Endodermal cell (in vitro differentiated cells): ENCODE data around the gene AACS. TPM values are rescaled to one million over a fixed set of nuclear protein-coding genes. Genes with fewer than 3 reads are reported as not detected.
"Not testable (repeated sequence)": the region's sequence is repeated elsewhere in the genome, so short reads cannot be mapped to it uniquely, and the experiment has no call there.

Experiments
- DNase-seq: peaks from one replicate; pipeline ENCODE4 v3.0.0-alpha.2; 2017
- H3K27ac ChIP-seq: 2 replicates; pipeline ENCODE4 v1.5.1; 2013; ENCODE audit warnings: mild to moderate bottlenecking, low read depth, low read length, moderate library complexity
- H3K27me3 ChIP-seq: 2 replicates; pipeline ENCODE4 v1.6.1; 2013; ENCODE audit warnings: mild to moderate bottlenecking, low read length, moderate library complexity; ENCODE audit not compliant: insufficient read depth, control insufficient read depth, poor library complexity, severe bottlenecking
- H3K36me3 ChIP-seq: 2 replicates; pipeline ENCODE4 v1.7.0; 2013; ENCODE audit warnings: mild to moderate bottlenecking, low read length, moderate library complexity; ENCODE audit not compliant: control insufficient read depth, insufficient read depth
- H3K4me1 ChIP-seq: one replicate; pipeline ENCODE4 v1.7.0; 2013; ENCODE audit warnings: low read length; ENCODE audit not compliant: control insufficient read depth, insufficient read depth
- H3K4me3 ChIP-seq: 2 replicates; pipeline ENCODE4 v1.5.1; 2013; ENCODE audit warnings: mild to moderate bottlenecking, low read length, moderate library complexity
- H3K9ac ChIP-seq: 2 replicates; pipeline ENCODE4 v1.6.1; 2013; ENCODE audit warnings: mild to moderate bottlenecking, low read length, moderate library complexity; ENCODE audit not compliant: poor library complexity, severe bottlenecking; ENCODE audit errors: extremely low read depth
- H3K9me3 ChIP-seq: 2 replicates; pipeline ENCODE4 v1.6.1; 2013; ENCODE audit warnings: mild to moderate bottlenecking, low read length, moderate library complexity; ENCODE audit not compliant: control insufficient read depth
- H3K27ac Mint-ChIP-seq: 2 replicates; pipeline ENCODE4 v1.8.0; 2020; ENCODE audit warnings: mixed read lengths
- H3K27me3 Mint-ChIP-seq: 2 replicates; pipeline ENCODE4 v1.8.0; 2021; ENCODE audit warnings: mild to moderate bottlenecking, mixed read lengths; ENCODE audit not compliant: insufficient read depth
- H3K36me3 Mint-ChIP-seq: 2 replicates; pipeline ENCODE4 v1.8.0; 2020; ENCODE audit warnings: low read depth, mixed read lengths
- H3K4me1 Mint-ChIP-seq: 2 replicates; pipeline ENCODE4 v1.8.0; 2020; ENCODE audit warnings: mixed read lengths
- H3K4me3 Mint-ChIP-seq: 2 replicates; pipeline ENCODE4 v1.8.0; 2020; ENCODE audit warnings: mild to moderate bottlenecking, moderate library complexity, mixed read lengths
- H3K9me3 Mint-ChIP-seq: 2 replicates; pipeline ENCODE4 v1.8.0; 2020; ENCODE audit warnings: mild to moderate bottlenecking, mixed read lengths
- WGBS, 2 experiments: methylation state at CpG; one replicate each; pipeline versions ENCODE4 v1.1.5 to v1.1.7; 2013; ENCODE audit warnings: missing lambda C conversion rate in 2 of 2, mixed read lengths in 1 of 2; ENCODE audit not compliant: insufficient coverage in 1 of 2, insufficient read length in 1 of 2; 5-methylcytosine and 5-hydroxymethylcytosine counted together
- total RNA-seq, 2 donors: library from RNA; stranded (reverse); fragmentation: NEBNext Ultra II Directional in 1 of 2; extraction: Animal tissue kit (Norgen Biotek cat#: 25700) in 1 of 2; gene quantifications; 2 replicates in 1 of 2; 3 replicates in 1 of 2; pipeline ENCODE4 v1.2.1, GENCODE V29; 2021
- TF ChIP-seq, protein P1 (sequence below): fragments of 200-600 bp; sonication (generic); conservative IDR thresholded peaks from 2 replicates; pipeline ENCODE4 v1.5.0; 2021; ENCODE audit warnings: antibody characterized with exemption, mild to moderate bottlenecking

Gene AACS
- total RNA-seq, 2 donors from 2014 or later: 55.4 to 71.9 TPM

DNA sequence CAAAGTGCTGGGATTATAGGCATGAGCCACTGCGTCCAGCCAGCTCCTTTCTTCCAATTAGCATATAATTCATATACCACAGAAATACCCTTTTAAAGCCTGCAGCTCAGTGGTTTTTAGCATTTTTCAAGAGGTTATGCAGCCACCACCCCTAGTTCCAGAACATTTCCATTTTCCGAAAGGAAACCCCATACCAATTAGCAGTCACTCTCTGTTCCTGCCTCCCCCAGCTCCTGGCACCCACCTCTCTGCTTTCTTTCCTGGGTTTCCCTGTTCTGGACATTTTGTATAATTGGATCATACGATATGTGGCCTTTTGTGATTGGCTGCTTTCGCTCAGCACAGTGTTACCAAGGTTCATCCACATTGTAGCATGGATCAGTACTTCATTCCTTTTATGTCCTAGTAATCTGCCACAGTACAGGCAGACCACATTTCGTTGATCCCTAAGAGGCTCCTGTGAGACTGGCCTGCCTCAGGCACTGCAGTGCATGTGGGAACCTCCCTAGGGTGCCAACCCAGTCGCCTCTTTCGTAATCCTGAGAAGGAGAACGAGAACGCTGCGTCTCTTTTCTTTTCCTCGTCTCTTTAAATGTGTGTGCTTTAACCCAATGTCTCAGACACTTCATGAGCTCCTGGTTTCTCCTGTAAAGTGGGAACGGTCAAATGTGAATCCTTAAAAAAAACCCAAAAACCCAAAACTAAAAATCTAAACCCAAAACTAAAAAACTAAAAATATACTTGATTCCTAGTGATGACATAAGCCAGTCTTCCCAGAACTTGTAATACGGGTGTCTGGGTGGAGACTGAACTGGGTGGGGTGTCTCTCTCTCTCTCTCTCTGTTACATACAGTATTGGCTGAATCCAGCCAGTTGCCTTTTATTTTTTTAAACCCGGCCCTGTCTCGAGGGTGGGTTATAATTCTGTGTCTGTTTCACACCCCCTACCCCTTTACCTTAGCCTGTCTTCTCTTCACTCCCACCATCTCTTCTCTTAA is 14.7 kb downstream of the AACS start:
- no peaks in the 10 kb centered on the region for H3K9me3 Mint-ChIP-seq
- no peak overlapping the region for H3K9ac ChIP-seq
- no peak overlapping the region for H3K4me3 ChIP-seq
- no peaks in the 10 kb centered on the region for H3K4me1 Mint-ChIP-seq
- H3K4me3 Mint-ChIP-seq: no peak overlapping the region
- WGBS, 2 experiments: 92 to 95% methylated on average over 13 to 15 of the region's 15 CpGs
- no peaks in the 10 kb centered on the region for H3K9me3 ChIP-seq
- TF ChIP-seq, protein P1, sequence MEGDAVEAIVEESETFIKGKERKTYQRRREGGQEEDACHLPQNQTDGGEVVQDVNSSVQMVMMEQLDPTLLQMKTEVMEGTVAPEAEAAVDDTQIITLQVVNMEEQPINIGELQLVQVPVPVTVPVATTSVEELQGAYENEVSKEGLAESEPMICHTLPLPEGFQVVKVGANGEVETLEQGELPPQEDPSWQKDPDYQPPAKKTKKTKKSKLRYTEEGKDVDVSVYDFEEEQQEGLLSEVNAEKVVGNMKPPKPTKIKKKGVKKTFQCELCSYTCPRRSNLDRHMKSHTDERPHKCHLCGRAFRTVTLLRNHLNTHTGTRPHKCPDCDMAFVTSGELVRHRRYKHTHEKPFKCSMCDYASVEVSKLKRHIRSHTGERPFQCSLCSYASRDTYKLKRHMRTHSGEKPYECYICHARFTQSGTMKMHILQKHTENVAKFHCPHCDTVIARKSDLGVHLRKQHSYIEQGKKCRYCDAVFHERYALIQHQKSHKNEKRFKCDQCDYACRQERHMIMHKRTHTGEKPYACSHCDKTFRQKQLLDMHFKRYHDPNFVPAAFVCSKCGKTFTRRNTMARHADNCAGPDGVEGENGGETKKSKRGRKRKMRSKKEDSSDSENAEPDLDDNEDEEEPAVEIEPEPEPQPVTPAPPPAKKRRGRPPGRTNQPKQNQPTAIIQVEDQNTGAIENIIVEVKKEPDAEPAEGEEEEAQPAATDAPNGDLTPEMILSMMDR: no peak
- DNase-seq: no peak
- H3K36me3 Mint-ChIP-seq: peaks cover 81% of the 10 kb centered on the region
- peaks cover 75% of the 10 kb centered on the region for H3K36me3 ChIP-seq
- H3K27me3 ChIP-seq: no peaks in the 10 kb centered on the region
- no peak overlapping the region for H3K27ac ChIP-seq
- H3K27me3 Mint-ChIP-seq: no peaks in the 10 kb centered on the region
- H3K4me1 ChIP-seq: no peaks in the 10 kb centered on the region
- no peak overlapping the region for H3K27ac Mint-ChIP-seq

DNA sequence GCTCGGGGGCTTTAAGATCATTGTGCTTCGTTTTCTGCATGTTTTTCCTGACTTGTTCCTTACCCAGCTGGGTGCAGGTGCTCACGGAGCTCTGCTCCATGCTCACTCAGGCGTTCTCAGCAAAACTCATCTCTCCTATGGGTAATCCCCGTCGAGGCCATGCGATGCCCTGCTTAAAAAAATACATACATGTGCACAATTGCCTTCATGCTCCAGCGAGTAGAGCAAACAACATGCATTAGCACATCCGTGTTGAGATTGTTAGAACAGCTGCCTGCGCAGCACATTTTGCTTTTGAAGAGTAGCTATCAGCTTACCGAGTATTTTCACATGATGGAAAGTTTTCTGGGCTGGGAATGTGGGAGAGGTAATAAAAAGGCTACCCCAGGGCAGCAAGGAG is 16.2 kb downstream of the AACS start:
- peaks cover 82% of the 10 kb centered on the region for H3K36me3 ChIP-seq
- H3K9me3 ChIP-seq: no peaks in the 10 kb centered on the region
- H3K4me1 Mint-ChIP-seq: no peaks in the 10 kb centered on the region
- H3K27ac ChIP-seq: no peak overlapping the region
- H3K4me3 ChIP-seq: no peak overlapping the region
- H3K27ac Mint-ChIP-seq: no peak overlapping the region
- TF ChIP-seq, protein P1: no peak
- DNase-seq: no peak
- no peak overlapping the region for H3K9ac ChIP-seq
- WGBS, 2 experiments: 93 to 94% methylated on average over 11 of the region's 11 CpGs
- peaks cover 84% of the 10 kb centered on the region for H3K36me3 Mint-ChIP-seq
- H3K27me3 ChIP-seq: no peaks in the 10 kb centered on the region
- no peaks in the 10 kb centered on the region for H3K4me1 ChIP-seq
- H3K27me3 Mint-ChIP-seq: no peaks in the 10 kb centered on the region
- H3K4me3 Mint-ChIP-seq: no peak overlapping the region
- no peaks in the 10 kb centered on the region for H3K9me3 Mint-ChIP-seq

DNA sequence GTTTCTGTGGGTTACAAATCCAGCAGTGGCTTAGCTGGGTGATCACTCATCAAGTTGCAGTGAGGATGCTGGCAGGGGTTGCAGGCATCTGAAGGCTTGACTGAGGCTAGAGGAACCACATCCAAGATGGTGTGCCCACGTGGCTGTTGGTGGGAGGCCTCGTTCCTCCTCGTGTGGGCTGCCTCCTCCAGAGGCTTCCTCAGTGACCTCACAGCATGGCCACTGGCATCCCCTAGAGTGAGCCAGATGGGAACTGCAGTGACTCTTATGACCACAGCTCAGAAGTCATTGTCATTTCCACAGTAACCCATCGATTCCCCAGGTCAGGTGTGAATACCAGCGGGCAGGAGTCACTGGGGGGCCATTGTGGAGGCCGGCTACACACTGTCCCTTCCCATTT is 17.8 kb downstream of the AACS start:
- Histone ChIP-seq H3K4me3 (no peak overlapping the region), H3K9ac (no peak overlapping the region), H3K36me3 (peaks cover 76% of the 10 kb centered on the region), H3K4me1 (no peaks in the 10 kb centered on the region), H3K27me3 (no peaks in the 10 kb centered on the region), H3K27ac (no peak overlapping the region), H3K9me3 (no peaks in the 10 kb centered on the region)
- Mint-ChIP-seq H3K27me3 (no peaks in the 10 kb centered on the region), H3K27ac (no peak overlapping the region), H3K4me1 (no peaks in the 10 kb centered on the region), H3K9me3 (no peaks in the 10 kb centered on the region), H3K36me3 (peaks cover 86% of the 10 kb centered on the region), H3K4me3 (no peak overlapping the region)
- 81 to 85% methylated on average over 6 of the region's 6 CpGs for WGBS, 2 experiments
- TF ChIP-seq, protein P1: no peak
- DNase-seq: no peak

DNA sequence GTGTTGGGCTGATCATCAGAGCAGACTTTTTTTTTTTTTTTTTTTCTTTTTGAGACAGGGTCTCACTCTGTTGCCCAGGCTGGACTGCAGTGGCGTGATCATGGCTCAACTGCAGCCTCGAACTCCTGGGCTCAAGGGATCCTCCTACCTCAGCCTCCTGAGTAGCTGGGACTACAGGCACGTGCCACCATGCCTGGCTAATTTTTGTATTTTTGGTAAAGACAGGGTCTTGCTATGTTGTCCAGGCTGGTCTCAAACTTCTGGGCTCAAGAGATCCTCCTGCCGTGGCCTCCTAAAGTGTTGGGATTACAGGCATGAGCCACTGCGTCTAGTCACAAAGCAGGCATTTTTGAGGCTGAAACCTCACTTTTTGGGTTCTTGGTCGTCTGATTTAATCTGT is 23.0 kb downstream of the AACS start:
- peaks cover 81% of the 10 kb centered on the region for H3K36me3 ChIP-seq
- H3K4me1 Mint-ChIP-seq, H3K4me3 ChIP-seq, DNase-seq, H3K4me3 Mint-ChIP-seq, H3K27ac Mint-ChIP-seq, H3K27me3 ChIP-seq, H3K4me1 ChIP-seq, H3K9me3 ChIP-seq, H3K27me3 Mint-ChIP-seq, H3K27ac ChIP-seq, H3K9ac ChIP-seq, H3K9me3 Mint-ChIP-seq: not testable (repeated sequence)
- H3K36me3 Mint-ChIP-seq: peaks cover 45% of the 10 kb centered on the region
- WGBS, 2 experiments: 77 to 79% methylated on average over 6 of the region's 6 CpGs
